Omental fat pad (tissue), 4 donors: ENCODE measurements around the gene STX7. TPM values are rescaled to one million over a fixed set of nuclear protein-coding genes. Genes with fewer than 3 reads are reported as not detected.
A peak's percentile ranks its signal among the peaks of the same experiment; 100 is the strongest.

Source experiments
- ATAC-seq: fragments of 150-250 bp; one replicate; pipeline ENCODE4 v1.9.1; 2016; ENCODE audit warnings: mild to moderate bottlenecking, moderate library complexity; ENCODE audit not compliant: low FRiP score
- DNase-seq: peaks from one replicate; pipeline ENCODE4 v3.0.0-alpha.2; 2019; ENCODE audit warnings: low spot score
- CTCF ChIP-seq, 3 donors: fragments of 450-650 bp; IDR thresholded peaks; one replicate each; pipeline ENCODE4 v1.5.1; 2016 to 2017; ENCODE audit warnings: antibody characterized with exemption in 3 of 3, mild to moderate bottlenecking in 3 of 3, moderate library complexity in 2 of 3
- total RNA-seq, 4 donors: library from RNA; depleted of rRNA; stranded (reverse); fragments of >200 nt; gene quantifications; one replicate each; pipeline ENCODE4 v1.1.0, GENCODE V29; 2016

Gene STX7
- total RNA-seq, 4 donors from 2014 or later: 36.1 to 78.3 (median 48.2) TPM

GRCh38 chr6:132489376-132489775, 23.5 kb downstream of the STX7 start:
- no peak for TF ChIP-seq CTCF (IDR thresholded peaks at IDR 0.05)
- DNase-seq: no peak
- ATAC-seq: no peak

GRCh38 chr6:132487762-132488161, 25.2 kb downstream of the STX7 start:
- no peak for TF ChIP-seq CTCF (IDR thresholded peaks at IDR 0.05)
- DNase-seq (no peak), ATAC-seq (no peak)

GRCh38 chr6:132484680-132485018, 28.3 kb downstream of the STX7 start:
- ATAC-seq (no peak), DNase-seq (no peak)
- TF ChIP-seq CTCF (IDR thresholded peaks at IDR 0.05): no peak

GRCh38 chr6:132483779-132484679, 28.9 kb downstream of the STX7 start:
- TF ChIP-seq CTCF (IDR thresholded peaks at IDR 0.05): peak in 1 of 3 donors; percentile 31
- ATAC-seq: peak; percentile 46
- DNase-seq: no peak

GRCh38 chr6:132482581-132482980, 30.3 kb downstream of the STX7 start:
- DNase-seq (no peak), ATAC-seq (no peak)
- no peak for TF ChIP-seq CTCF (IDR thresholded peaks at IDR 0.05)

- TF ChIP-seq CTCF (IDR thresholded peaks at IDR 0.05): no peak
- DNase-seq: no peak
- no peak for ATAC-seq
Measured at GRCh38 chr6:132481189-132481588, 31.7 kb downstream of the STX7 start.

- no peak for DNase-seq
- ATAC-seq: no peak
- no peak for TF ChIP-seq CTCF (IDR thresholded peaks at IDR 0.05)
Measured at GRCh38 chr6:132479131-132479530, 33.8 kb downstream of the STX7 start.
